VCaP (cell line): ENCODE results near the gene RNF5.
"Not testable (repeated sequence)": the region's sequence is repeated elsewhere in the genome, so short reads cannot be mapped to it uniquely, and the experiment has no call there.

ENCODE experiments used
- H3K27ac ChIP-seq: fragments of 450-650 bp; 2 replicates; pipeline ENCODE4 v1.5.1; 2017
- CTCF ChIP-seq: fragments of 450-650 bp; conservative IDR thresholded peaks from 2 replicates; pipeline ENCODE4 v1.5.1; 2017; ENCODE audit warnings: mild to moderate bottlenecking, moderate library complexity

The RNF5 gene

GRCh38 chr6:32139590-32139989, 38.6 kb upstream of the RNF5 start:
- no peak for TF ChIP-seq CTCF
- H3K27ac ChIP-seq = no peak overlapping the region

GRCh38 chr6:32140420-32141046, 37.7 kb upstream of the RNF5 start:
- TF ChIP-seq CTCF = no peak
- no peak overlapping the region for H3K27ac ChIP-seq

GRCh38 chr6:32144238-32144637, 34.0 kb upstream of the RNF5 start:
- H3K27ac ChIP-seq = not testable (repeated sequence)

- H3K27ac ChIP-seq = no peak overlapping the region
- TF ChIP-seq CTCF = no peak
Observed at GRCh38 chr6:32146287-32146686, 31.9 kb upstream of the RNF5 start.

GRCh38 chr6:32146687-32147086, 31.5 kb upstream of the RNF5 start:
- no peak overlapping the region for H3K27ac ChIP-seq
- TF ChIP-seq CTCF = no peak

GRCh38 chr6:32147401-32148132, 30.6 kb upstream of the RNF5 start:
- TF ChIP-seq CTCF = no peak
- H3K27ac ChIP-seq = no peak overlapping the region

- TF ChIP-seq CTCF = no peak
- H3K27ac ChIP-seq = no peak overlapping the region
Observed at GRCh38 chr6:32148289-32149091, 29.7 kb upstream of the RNF5 start.
